Kidney capillary endothelial cell (primary cell): ENCODE measurements around the gene TMOD2.
A peak's percentile ranks its signal among the peaks of the same experiment; 100 is the strongest.

ENCODE experiments used
- DNase-seq: peaks from one replicate; pipeline ENCODE4 v3.0.0-alpha.2; 2018; ENCODE audit warnings: low spot score

The TMOD2 gene

DNA sequence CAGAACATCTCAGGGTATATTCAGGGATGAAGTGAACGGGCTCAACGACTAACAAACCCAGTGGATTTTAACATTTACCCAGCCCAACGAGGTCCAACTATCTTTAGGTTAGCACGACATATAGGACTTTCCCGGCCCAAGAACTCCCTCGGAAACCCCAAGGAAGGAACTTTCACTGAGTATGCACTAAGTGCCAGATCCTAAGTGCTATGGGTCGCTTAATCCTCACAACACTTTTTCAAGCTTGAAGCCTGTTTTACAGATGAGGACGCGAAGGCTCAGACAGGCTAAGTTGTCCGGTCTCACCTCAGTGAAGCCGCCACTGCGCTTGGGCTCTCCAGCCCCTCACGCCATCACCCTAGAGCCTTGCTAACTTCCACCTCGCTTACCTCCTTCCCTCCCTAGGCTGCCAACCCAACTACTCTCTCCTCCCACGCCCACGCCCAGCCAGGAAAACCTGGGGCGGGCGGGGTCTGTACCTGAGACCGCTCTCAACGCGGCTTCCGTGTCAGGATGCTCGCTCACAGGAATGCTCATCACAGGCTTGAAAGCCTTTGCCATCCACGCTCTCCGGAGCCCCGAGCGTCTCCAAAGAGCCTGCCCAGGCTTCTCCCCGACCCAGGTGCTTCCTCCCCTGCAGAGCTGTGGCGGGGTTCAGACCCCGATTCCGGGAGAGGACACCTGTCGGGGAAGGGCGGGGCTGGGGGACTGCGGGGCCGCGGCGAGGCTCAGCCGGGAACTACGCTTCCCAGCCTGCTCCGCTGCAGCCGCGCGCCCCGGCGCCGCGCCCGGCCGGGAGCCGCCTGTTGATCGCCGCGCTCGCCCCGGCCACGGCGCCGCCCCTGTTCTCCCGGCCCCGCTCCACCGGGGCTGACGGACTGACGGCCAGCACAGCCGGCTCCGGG is at the start of gene TMOD2:
TSS of gene TMOD2 (plus strand) at position 806 of the 905 bp plus-strand sequence. CDS start 14,845 bp downstream, outside the sequence.
- no peak for DNase-seq

DNA sequence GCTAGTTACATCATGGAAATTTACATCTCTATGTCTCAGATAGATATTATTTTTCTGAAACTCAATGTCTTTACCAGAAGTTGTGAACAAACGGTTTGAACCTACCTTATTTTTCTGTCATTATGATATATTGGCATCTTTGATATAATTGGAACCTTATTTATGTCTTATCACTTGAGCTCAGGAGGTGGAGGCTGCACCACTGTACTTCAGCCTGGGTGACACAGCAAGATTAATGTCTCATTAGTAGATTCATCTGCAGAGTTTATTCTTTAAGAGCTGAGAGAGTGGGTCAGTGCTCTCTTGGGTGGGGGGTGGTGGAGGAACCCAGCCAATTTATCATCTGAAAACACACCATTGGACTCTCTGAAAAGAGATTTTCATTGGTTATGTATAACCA is 48.7 kb upstream of the TMOD2 start:
- DNase-seq, result no peak

GRCh38 chr15:51706291-51706690 is 45.1 kb upstream of the TMOD2 start:
- no peak for DNase-seq

GRCh38 chr15:51706926-51707608 is 44.3 kb upstream of the TMOD2 start:
- no peak for DNase-seq

DNA sequence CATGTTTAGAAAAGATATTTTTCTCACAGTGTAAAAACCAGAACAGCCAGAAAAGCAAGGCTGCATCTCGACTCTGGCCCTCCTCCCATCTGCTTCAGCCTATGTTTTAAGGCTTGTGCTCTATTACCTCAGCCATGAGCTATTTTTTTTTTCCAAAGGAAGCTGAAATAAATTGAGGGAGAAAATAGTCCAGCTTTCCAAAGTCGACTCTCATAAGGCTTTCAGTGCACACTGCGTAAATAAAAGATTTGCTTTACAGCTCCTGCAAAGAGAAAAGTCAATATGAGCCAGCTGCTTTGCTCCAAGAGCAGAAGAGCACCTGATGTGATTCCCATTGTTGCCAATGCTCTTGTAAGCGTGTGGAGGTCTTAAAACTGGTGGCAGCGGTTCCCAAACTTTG is 43.4 kb upstream of the TMOD2 start:
- DNase-seq, result no peak

GRCh38 chr15:51709031-51709430 is 42.4 kb upstream of the TMOD2 start:
- no peak for DNase-seq

GRCh38 chr15:51714162-51714561 is 37.2 kb upstream of the TMOD2 start:
- no peak for DNase-seq

GRCh38 chr15:51714911-51715310 is 36.5 kb upstream of the TMOD2 start:
- no peak for DNase-seq

DNA sequence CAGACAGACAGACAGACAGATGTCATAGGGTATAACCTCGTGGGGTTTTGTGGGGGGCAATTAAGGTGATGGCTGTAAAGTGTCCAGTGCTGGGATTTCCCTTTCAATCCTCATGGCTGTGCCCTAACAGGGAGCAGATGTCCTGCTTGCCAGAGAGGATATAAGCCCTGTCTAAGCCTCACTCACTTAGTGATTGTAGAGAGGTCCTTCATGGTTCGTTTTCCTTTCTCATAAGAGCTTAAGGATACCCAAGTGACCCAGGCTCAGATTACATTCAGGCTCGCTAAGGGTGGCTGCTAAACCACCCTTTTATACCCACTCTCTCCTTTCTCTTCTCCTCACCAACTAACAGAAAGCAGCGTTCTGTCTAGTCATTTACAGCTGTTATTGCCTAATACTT is 33.2 kb upstream of the TMOD2 start:
- DNase-seq, result no peak

- DNase-seq, result no peak
These were observed 32.7 kb upstream of the TMOD2 start for GRCh38 chr15:51718746-51719145.

GRCh38 chr15:51720201-51720995 is 31.0 kb upstream of the TMOD2 start:
- no peak for DNase-seq

DNA sequence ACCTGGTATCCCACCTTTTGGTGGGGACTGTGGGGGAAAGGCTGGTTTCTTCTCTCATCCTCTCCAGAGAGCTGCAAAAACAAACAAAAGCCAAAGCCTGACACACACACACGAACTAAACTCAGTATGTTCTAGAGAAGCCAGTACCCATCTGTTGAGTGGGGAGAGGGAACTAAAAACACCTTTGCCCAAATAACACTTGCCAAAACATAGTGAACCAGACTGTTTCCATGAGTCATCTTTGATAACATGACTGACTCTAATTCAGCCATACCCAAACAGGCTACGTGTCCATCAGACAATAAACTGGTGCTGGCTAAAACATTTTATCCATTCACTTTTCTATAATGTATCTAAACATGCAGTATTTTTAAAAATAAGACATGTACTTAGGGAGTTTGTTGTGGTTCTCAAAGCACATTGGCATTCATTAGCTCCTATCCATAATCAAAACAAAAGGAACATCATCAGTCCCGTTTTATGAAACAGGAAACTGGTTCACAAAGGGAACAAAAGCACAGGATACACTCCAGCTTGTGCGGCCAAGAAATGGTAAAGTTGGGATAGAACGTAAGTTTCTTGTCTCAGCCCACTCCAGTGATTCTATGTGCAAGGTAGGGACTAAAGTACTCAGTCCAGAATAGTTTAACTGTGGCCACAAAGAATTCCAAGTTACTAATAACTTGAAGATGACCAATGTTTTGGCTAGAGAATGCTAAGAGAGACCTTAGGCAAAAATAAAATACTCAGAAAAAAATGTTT is 30.0 kb upstream of the TMOD2 start:
- peak; percentile 56 for DNase-seq

DNA sequence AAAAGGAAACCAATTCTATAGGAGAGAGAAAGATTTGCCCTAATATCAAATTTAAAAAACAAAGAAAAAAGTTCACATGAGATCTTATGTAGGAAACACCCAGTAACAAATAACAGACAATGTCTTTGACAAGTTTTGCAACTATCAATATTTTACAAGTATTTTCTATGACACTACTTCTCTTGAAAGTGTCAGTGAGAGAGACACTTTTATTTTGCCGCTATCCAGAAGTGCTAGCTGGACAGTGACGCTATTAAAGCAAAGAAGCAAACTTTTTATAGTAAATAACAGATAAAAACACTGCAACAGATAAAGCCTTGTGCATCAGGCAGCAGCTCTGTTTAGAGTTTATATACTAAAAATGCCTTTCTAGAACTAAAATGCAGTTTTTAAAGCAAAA is 27.2 kb upstream of the TMOD2 start:
- no peak for DNase-seq

DNA sequence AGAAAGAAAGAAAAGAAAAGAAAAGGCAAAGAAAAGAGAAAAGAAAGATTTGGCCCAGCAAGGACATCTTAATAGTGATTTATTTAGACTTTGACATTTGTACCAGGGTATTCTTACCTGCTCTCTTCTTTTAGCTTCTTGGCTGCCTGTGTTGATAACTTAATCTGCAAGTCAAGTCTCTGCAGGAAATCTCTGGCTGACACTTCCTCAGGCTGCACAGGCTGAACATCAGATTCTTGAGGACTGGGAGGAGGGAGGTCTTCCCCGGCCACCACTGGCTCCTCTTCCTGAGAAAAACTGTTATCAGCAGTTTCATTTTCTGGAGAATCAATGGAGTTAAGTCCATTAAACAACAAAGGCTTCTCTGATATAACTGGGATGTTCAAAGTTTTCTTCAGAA is 26.7 kb upstream of the TMOD2 start:
- no peak for DNase-seq

DNA sequence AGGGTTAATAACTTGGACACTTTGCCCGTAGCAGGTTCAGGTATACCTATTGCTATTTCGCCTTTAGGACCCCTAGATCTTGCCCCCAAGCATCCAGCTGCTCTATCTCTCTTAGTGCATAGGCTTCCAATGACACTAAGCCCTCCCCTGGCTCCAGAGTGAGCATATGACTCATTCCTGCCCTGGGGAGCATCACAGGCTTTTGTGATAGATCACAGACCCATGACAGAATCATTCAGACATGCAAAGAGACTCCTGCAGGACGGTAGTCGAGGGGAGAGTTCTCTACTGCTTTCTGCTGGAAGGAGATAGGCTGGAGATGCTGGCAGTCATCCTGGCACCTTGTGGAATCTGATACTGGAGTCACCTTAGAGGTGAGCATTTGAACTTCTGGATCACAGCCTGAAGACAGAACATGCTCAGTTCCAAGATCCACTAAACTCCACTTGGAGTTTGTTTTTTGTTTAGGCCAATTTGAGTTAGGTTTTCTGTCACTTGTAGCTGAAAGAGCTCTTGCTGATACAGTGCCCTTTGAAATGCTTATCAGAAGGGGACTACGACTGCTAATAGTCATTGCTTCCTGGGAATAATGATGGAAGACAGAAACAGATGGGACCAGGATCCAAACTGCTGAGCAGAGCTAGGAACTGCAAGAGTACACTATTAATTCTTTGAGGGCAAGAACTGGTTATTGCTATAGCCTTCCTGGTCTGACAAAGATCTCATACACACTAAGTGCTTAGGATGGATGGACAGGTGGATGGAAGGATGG is 24.9 kb upstream of the TMOD2 start:
- DNase-seq, result peak; percentile 50

DNA sequence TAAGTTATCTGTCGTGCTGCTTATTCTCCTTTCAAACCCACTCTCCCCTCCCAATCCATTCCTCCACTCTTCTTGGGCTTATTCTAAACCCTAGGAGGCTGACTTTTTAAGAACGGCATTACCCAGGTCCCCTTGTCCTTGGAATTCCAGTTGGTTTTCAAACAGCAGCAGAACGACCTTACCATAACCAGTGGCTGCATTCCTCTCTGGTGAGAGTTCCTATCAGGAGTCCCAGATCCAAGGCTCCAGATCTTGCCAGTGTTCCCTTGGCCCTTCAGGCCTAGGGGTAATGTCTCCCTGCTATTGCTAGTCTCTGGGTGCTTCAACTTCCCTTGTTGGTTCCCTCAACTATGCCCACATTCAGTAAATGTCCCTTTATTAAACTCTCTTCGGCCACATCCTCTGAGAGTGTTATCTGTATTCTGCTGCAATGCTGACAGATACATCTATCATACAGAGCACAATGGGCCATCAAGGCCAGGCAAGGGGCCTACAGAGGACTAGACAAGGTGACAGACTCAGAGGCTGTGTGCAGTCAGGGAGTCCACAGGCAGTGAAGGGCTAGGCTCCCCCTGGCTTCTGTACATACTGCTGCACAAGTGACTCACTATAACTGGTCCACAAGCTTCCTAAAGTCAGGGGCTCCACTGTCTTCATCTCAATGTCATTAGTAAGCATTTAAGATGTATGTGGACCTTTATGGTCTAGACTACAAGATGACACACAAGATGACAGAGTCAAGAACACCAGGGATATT is 24.1 kb upstream of the TMOD2 start:
- peak; percentile 34 for DNase-seq

GRCh38 chr15:51731549-51732267 is 19.7 kb upstream of the TMOD2 start:
- no peak for DNase-seq

GRCh38 chr15:51732646-51733045 is 18.8 kb upstream of the TMOD2 start:
- DNase-seq, result no peak

- no peak for DNase-seq
These were observed 16.0 kb upstream of the TMOD2 start for GRCh38 chr15:51735228-51736010.
